HCT116 (cell line): Measurements from ENCODE around the gene CD248. TPM values are rescaled to one million over a fixed set of nuclear protein-coding genes. Genes with fewer than 3 reads are reported as not detected.
"Not testable (repeated sequence)": the region's sequence is repeated elsewhere in the genome, so short reads cannot be mapped to it uniquely, and the experiment has no call there.

Source experiments
- ATAC-seq: fragments of 200-7000 bp; cut with Tn5 transposase; 2 replicates; pipeline ENCODE4 v1.9.1; 2020; ENCODE audit warnings: mild to moderate bottlenecking, moderate library complexity
- BruUV-seq: library from RNA; stranded (reverse); fragments of 400-500 nt; replicated peaks from 2 replicates; lab custom pipeline; 2021; lab: Mats Ljungman, UMichigan
- CTCF ChIA-PET: fragments of 300-600 bp; sonication (Branson Sonifier 250); formaldehyde crosslinking; loops from one replicate; lab custom pipeline; 2021; ENCODE audit warnings: antibody characterized with exemption; lab: Charles Lee
- POLR2A ChIA-PET: fragments of 300-600, 350-600 bp; sonication (Branson Sonifier 250); formaldehyde crosslinking; loops from one replicate; lab custom pipeline; 2021; ENCODE audit warnings: antibody characterized with exemption; lab: Charles Lee
- RAD21 ChIA-PET, 2 experiments: fragments of 300-600 bp; sonication (Branson Sonifier 250); formaldehyde crosslinking; loops; one replicate each; lab custom pipeline; 2023; ENCODE audit warnings: low total read pairs in 2 of 2; ENCODE audit not compliant: uncharacterized antibody in 2 of 2, unreplicated experiment in 2 of 2, low non-redundant PET in 1 of 2; lab: Charles Lee
- DNase-seq: peaks from one replicate; pipeline ENCODE4 v3.0.0-alpha.2; 2010; ENCODE audit warnings: low read depth, low spot score
- H2AFZ ChIP-seq: fragments of 200-600 bp; shearing (Covaris generic), sonication (generic); 2 replicates; pipeline ENCODE4 v1.6.1; 2017; ENCODE audit warnings: low read depth, mixed run types, mixed read lengths, antibody characterized with exemption, low read length; ENCODE audit not compliant: poor library complexity, severe bottlenecking
- H3K27ac ChIP-seq: 2 replicates; pipeline ENCODE4 v1.5.1; 2012; ENCODE audit warnings: low read depth, low read length
- H3K27me3 ChIP-seq: fragments of 200-600 bp; sonication (generic); 2 replicates; pipeline ENCODE4 v1.6.1; 2016; ENCODE audit warnings: mixed run types, low read length, mixed read lengths; ENCODE audit not compliant: insufficient read depth
- H3K36me3 ChIP-seq, 2 experiments: fragments of 200-500 bp in 1 of 2; fragments of 200-600 bp in 1 of 2; sonication (Bioruptor generic) in 1 of 2; sonication (generic) in 1 of 2; 2 replicates each; pipeline versions ENCODE4 v1.5.1 to v1.6.1; 2014 to 2016; ENCODE audit warnings: low read length in 2 of 2, inconsistent platforms in 1 of 2, mixed read lengths in 1 of 2, mixed run types in 1 of 2; ENCODE audit not compliant: insufficient read depth in 2 of 2, control insufficient read depth in 1 of 2
- H3K4me1 ChIP-seq, 2 experiments: fragments of 200-600 bp in 1 of 2; sonication (generic) in 1 of 2; 2 replicates each; pipeline versions ENCODE4 v1.5.1 to v1.6.1; 2012 to 2017; ENCODE audit warnings: low read length in 2 of 2, inconsistent platforms in 1 of 2, mild to moderate bottlenecking in 1 of 2, mixed read lengths in 1 of 2, mixed run types in 1 of 2, moderate library complexity in 1 of 2; ENCODE audit not compliant: insufficient read depth in 2 of 2, control insufficient read depth in 1 of 2
- H3K4me2 ChIP-seq: fragments of 200-600 bp; sonication (generic); 2 replicates; pipeline ENCODE4 v1.6.1; 2017; ENCODE audit warnings: mixed run types, low read length, mixed read lengths
- H3K4me3 ChIP-seq, 2 experiments: fragments of 200-600 bp in 1 of 2; sonication (generic) in 1 of 2; replicated peaks in 1 of 2; 2 replicates each; pipeline ENCODE4 v1.5.1; 2011 to 2016; ENCODE audit warnings: low read length in 2 of 2, control low read depth in 1 of 2, low read depth in 1 of 2, mild to moderate bottlenecking in 1 of 2, mixed read lengths in 1 of 2, mixed run types in 1 of 2
- H3K79me2 ChIP-seq: fragments of 200-600 bp; sonication (generic); 2 replicates; pipeline ENCODE4 v1.6.1; 2017; ENCODE audit warnings: mild to moderate bottlenecking, mixed run types, low read length, moderate library complexity, mixed read lengths; ENCODE audit not compliant: insufficient read depth
- H3K9ac ChIP-seq: fragments of 200-600 bp; sonication (generic); 2 replicates; pipeline ENCODE4 v1.6.1; 2016; ENCODE audit warnings: low read length, mixed read lengths
- H3K9me2 ChIP-seq: fragments of 200-600 bp; sonication (generic), shearing (Covaris generic); 2 replicates; pipeline ENCODE4 v1.6.1; 2017; ENCODE audit warnings: mixed run types, mild to moderate bottlenecking, moderate library complexity; ENCODE audit not compliant: insufficient read depth
- H3K9me3 ChIP-seq, 2 experiments: fragments of 200-500 bp in 1 of 2; fragments of 200-600 bp in 1 of 2; sonication (Bioruptor generic) in 1 of 2; sonication (generic) in 1 of 2; 2 replicates each; pipeline ENCODE4 v1.6.1; 2014 to 2017; ENCODE audit warnings: low read length in 2 of 2, mixed read lengths in 2 of 2, inconsistent platforms in 1 of 2, low read depth in 1 of 2, mild to moderate bottlenecking in 1 of 2, mixed run types in 1 of 2, moderate library complexity in 1 of 2; ENCODE audit not compliant: control insufficient read depth in 1 of 2, insufficient read depth in 1 of 2
- H4K20me1 ChIP-seq: fragments of 200-600 bp; sonication (generic), shearing (Covaris generic); 2 replicates; pipeline ENCODE4 v1.6.1; 2017; ENCODE audit warnings: mixed run types, mild to moderate bottlenecking, moderate library complexity; ENCODE audit not compliant: insufficient read depth
- ATF3 ChIP-seq: IDR thresholded peaks from 2 replicates; pipeline ENCODE4 v1.6.1; 2012
- CBX3 ChIP-seq: IDR thresholded peaks from 2 replicates; pipeline ENCODE4 v1.6.1; 2012; ENCODE audit warnings: low read depth
- CEBPB ChIP-seq: IDR thresholded peaks from 2 replicates; pipeline ENCODE4 v1.6.1; 2012; ENCODE audit warnings: low read depth
- ELF1 ChIP-seq: IDR thresholded peaks from 2 replicates; pipeline ENCODE4 v1.6.1; 2012; ENCODE audit warnings: low read depth, borderline replicate concordance
- EZH2 ChIP-seq: fragments of 200-600 bp; sonication (generic); IDR thresholded peaks from 2 replicates; pipeline ENCODE4 v1.6.1; 2017; ENCODE audit warnings: antibody characterized with exemption, mixed run types
- EZH2phosphoT487 ChIP-seq: fragments of 200-600 bp; IDR thresholded peaks from 2 replicates; pipeline ENCODE4 v1.6.1; 2018; ENCODE audit warnings: antibody characterized with exemption, borderline replicate concordance
- POLR2A ChIP-seq: IDR thresholded peaks from 2 replicates; pipeline ENCODE4 v1.7.0; 2011; ENCODE audit warnings: borderline replicate concordance; ENCODE audit not compliant: insufficient read depth, insufficient read length; ENCODE audit errors: extremely low read depth
- SP1 ChIP-seq: IDR thresholded peaks from 2 replicates; pipeline ENCODE4 v1.6.1; 2012; ENCODE audit warnings: low read depth
- SRF ChIP-seq: IDR thresholded peaks from 2 replicates; pipeline ENCODE4 v1.6.1; 2012; ENCODE audit warnings: low read depth
- ZFX ChIP-seq: fragments of 450-650 bp; IDR thresholded peaks from 2 replicates; pipeline ENCODE4 v1.6.1; 2017
- intact Hi-C: fragments of 100-400 bp; cut with micrococcal nuclease; formaldehyde crosslinking; loops from 2 replicates; pipeline ENCODE4 v1.10.0; 2022
- total RNA-seq: library from RNA; stranded (reverse); gene quantifications from one replicate; pipeline ENCODE4 v1.2.1, GENCODE V29; 2021; ENCODE audit not compliant: unreplicated experiment

CD248 gene
- total RNA-seq, 1 experiment from 2014 or later, result 0.32 TPM

GRCh38 chr11:66278363-66279091, 38.3 kb downstream of the CD248 start:
- Histone ChIP-seq H3K4me1 (peaks cover 0 to 26% of the 10 kb centered on the region in 2 experiments; a peak in 2 of 4 replicates), H3K4me3 (no peak overlapping the region), H3K9me2 (no peaks in the 10 kb centered on the region), H3K27ac (no peak overlapping the region), H3K4me2 (no peak overlapping the region), H2AFZ (no peak overlapping the region), H3K9ac (no peak overlapping the region), H3K27me3 (no peaks in the 10 kb centered on the region), H3K79me2 (no peaks in the 10 kb centered on the region), H4K20me1 (no peaks in the 10 kb centered on the region), H3K9me3 (no peaks in the 10 kb centered on the region), H3K36me3 (peaks cover under 1 to 3% of the 10 kb centered on the region in 2 experiments; a peak in 3 of 4 replicates)
- no peak for TF ChIP-seq CBX3
- no peak for TF ChIP-seq POLR2A
- no peak for TF ChIP-seq CEBPB
- ChIA-PET POLR2A (no interaction called here), RAD21 (no interaction called here), CTCF (no interaction called here)
- no TSS peak for BruUV-seq
- intact Hi-C loops, result no loop called here
- ATAC-seq (no peak), DNase-seq (no peak)

GRCh38 chr11:66277471-66278362, 39.1 kb downstream of the CD248 start, which contains the start of gene CNIH2:
Gene CNIH2, plus strand, starts transcription at chr11:66278175. Its CDS starts 282 bp downstream, at chr11:66278457.
- Histone ChIP-seq H3K4me3 (no peak within 1 kb of the TSS), H3K27me3 (no peaks in the 10 kb centered on the region)
- no peak for TF ChIP-seq CBX3
- TF ChIP-seq ATF3, result no peak
- no peak for TF ChIP-seq EZH2
- TF ChIP-seq ZFX, result no peak
- TF ChIP-seq SP1, result no peak
- no peak for TF ChIP-seq EZH2phosphoT487
- no peak for TF ChIP-seq ELF1
- no peak for TF ChIP-seq SRF
- TF ChIP-seq, all 23 proteins: peak for 0
- H3K4me2 ChIP-seq, result no peak within 1 kb of the TSS
- H3K9me3 ChIP-seq, result no peaks in the 10 kb centered on the region
- ATAC-seq (peak; percentile 44), DNase-seq (no peak)
- peaks cover 0 to 20% of the 10 kb centered on the region in 2 experiments; a peak in 2 of 4 replicates for H3K4me1 ChIP-seq
- no peak within 1 kb of the TSS for H2AFZ ChIP-seq
- H3K9me2 ChIP-seq, result no peaks in the 10 kb centered on the region
- no peak within 1 kb of the TSS for H3K9ac ChIP-seq
- H4K20me1 ChIP-seq, result no peaks in the 10 kb centered on the region
- intact Hi-C loops, result no loop called here
- H3K27ac ChIP-seq, result no peak within 1 kb of the TSS
- ChIA-PET RAD21 (no interaction called here), CTCF (no interaction called here), POLR2A (interaction anchor here (0.9 kb wide), 1 partner anchor 12 kb away, joined by 3 read pairs; the partner anchor contains the start of gene YIF1A)
- H3K79me2 ChIP-seq, result no peaks in the 10 kb centered on the region
- peaks cover 7 to 9% of the 10 kb centered on the region in 2 experiments; a peak in 3 of 4 replicates for H3K36me3 ChIP-seq
- no TSS peak for BruUV-seq

GRCh38 chr11:66277064-66277463, 39.8 kb downstream of the CD248 start:
- Histone ChIP-seq H3K4me1 (peaks cover 0 to 16% of the 10 kb centered on the region in 2 experiments; a peak in 2 of 4 replicates), H3K36me3 (peaks cover 13 to 15% of the 10 kb centered on the region in 2 experiments; a peak in 3 of 4 replicates)
- DNase-seq, H3K79me2 ChIP-seq, H4K20me1 ChIP-seq, H3K27me3 ChIP-seq, H3K4me3 ChIP-seq, H2AFZ ChIP-seq, H3K9me3 ChIP-seq, H3K4me2 ChIP-seq, H3K9ac ChIP-seq, CTCF ChIA-PET, H3K27ac ChIP-seq, H3K9me2 ChIP-seq, ATAC-seq, RAD21 ChIA-PET, intact Hi-C loops, BruUV-seq: not testable (repeated sequence)
- POLR2A ChIA-PET, result interaction anchor here (0.9 kb wide), 1 partner anchor 12 kb away, joined by 3 read pairs; the partner anchor contains the start of gene YIF1A
